Glomerular visceral epithelial cell (primary cell): ENCODE data around the gene DEFB129.
"Not testable (repeated sequence)": the region's sequence is repeated elsewhere in the genome, so short reads cannot be mapped to it uniquely, and the experiment has no call there.

Experiments used
- DNase-seq: peaks from one replicate; pipeline ENCODE4 v3.0.0-alpha.2; 2016; ENCODE audit errors: extremely low spot score

Gene DEFB129, protein sequence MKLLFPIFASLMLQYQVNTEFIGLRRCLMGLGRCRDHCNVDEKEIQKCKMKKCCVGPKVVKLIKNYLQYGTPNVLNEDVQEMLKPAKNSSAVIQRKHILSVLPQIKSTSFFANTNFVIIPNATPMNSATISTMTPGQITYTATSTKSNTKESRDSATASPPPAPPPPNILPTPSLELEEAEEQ

DNA sequence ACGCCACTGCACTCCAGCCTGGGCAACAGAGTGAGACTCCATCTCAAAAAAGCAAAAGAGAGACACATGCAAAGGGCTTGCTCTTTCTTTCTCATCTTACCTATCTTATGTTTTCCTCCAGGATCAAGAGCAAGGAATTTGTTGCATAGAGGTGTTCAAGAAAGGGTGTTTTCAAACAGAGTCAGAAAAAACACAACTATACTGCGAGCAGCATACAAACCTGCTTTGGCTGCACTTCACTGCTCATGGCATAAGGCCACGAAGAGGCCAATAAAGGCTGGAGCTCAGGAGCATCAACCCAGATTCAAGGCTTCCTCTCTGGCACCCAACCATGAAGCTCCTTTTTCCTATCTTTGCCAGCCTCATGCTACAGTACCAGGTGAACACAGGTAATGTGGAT lies at the start of gene DEFB129:
DEFB129 (plus strand) TSS at position 301 of the 400 bp plus-strand sequence; CDS start at position 332, 31 bp downstream.
- no peak for DNase-seq

DNA sequence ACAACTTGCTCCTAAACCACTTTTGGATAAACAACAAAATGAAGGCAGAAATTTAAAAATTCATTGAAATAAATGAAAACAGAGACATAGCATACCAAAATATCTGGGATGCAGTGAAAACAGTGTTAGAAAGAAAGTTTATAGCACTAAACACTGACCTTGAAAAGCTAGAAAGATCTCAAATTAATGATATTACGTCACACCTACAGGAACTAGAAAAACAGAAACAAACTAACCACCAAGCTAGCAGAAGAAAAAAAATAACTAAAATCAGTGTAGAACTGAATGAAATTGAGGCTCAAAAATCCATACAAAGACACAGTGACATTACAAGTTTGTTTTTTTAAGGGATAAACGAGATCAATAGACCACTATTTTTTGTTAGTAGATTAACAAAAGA lies 42.8 kb upstream of the DEFB129 start:
- DNase-seq: no peak

DNA sequence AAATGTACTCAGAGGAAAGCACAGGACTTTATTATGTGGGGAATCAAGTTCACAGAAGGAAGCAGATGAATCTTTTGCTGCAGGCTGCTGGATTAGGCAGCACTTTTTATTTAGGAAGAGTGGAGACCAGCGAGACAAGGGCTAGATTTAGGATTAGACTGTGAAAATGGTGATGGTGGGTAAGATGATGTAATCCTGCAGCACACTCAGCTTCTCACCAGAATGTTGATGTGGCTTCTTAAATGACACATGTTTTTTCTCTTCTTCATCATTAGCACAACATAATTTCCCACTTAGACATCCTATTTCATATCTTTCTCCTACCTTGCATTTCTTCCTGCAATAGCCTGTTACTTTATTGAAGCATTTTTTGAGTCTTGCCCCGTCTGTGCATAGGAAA lies 39.3 kb upstream of the DEFB129 start:
- no peak for DNase-seq

DNA sequence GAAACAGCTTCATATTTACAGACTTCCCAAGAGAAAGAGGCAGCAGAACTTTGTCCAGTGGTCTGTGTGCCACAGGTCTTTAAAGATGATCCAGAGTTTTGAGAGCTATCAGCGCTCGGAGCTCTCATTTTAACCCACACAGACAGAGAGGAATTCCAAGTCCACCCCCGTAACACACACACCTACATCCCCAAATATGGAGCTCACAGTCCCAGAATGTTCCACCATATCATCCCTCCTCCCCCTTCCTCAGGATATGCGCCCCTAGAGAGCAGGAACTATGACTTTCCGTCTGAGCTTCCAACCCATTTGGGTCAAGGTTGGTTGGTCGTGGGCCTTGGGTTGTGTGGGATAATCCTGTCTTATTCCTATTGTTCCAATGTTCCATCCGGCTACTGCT lies 37.4 kb upstream of the DEFB129 start, which contains the start of gene DEFB128:
DEFB128 (minus strand) TSS at position 101 of the 400 bp plus-strand sequence; CDS start at position 13, 88 bp downstream.
- no peak for DNase-seq

DNA sequence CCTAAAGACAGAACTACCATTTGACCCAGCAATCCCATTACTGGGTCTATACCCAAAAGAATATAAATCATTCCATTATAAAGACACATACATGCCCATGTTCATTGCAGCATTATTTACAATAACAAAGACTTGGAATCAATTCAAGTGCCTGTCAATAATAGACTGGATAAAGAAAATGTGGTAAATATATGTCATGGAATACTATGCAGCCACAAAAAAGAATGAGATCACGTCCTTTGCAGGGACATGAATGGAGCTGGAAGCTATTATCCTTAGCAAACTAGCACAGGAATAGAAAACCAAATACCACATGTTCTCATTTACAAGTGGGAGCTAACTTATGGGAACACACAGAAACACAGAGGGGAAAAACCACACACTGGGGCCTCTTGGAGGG lies 28.8 kb upstream of the DEFB129 start:
- DNase-seq: no peak

DNA sequence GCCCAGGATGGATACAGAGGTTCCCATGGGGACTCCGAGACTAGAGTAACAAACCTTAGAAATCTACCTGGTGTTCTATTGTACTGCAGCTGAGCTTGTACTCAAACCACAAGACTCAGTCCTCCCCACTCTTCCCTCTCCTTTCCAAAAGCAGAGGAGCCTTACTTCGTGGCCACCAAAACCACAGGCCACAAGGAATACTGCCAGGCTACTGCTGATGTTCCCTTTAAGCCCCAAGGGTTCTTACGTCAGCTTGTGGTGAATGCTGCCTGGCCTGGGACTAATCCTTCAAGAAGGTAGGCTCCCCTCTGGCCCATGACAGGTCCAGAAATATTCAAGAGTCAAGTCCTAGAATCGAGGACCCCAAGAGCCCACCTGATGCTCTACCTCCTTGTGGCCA lies 27.1 kb upstream of the DEFB129 start:
- peak; percentile 33 for DNase-seq

DNA sequence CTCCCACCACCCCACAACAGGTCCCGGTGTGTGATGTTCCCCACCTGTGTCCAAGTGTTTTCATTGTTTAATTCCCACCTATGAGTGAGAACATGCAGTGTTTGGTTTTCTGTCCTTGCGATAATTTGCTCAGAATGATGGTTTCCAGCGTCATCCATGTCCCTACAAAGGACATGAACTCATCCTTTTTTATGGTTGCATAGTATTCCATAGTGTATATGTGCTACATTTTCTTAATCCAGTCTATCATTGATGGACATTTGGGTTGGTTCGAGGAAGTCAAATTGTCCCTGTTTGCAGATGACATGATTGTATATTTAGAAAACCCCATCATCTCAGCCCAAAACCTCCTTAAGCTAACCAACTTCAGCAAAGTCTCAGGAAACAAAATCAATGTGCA lies 23.4 kb upstream of the DEFB129 start:
- DNase-seq: not testable (repeated sequence)

DNA sequence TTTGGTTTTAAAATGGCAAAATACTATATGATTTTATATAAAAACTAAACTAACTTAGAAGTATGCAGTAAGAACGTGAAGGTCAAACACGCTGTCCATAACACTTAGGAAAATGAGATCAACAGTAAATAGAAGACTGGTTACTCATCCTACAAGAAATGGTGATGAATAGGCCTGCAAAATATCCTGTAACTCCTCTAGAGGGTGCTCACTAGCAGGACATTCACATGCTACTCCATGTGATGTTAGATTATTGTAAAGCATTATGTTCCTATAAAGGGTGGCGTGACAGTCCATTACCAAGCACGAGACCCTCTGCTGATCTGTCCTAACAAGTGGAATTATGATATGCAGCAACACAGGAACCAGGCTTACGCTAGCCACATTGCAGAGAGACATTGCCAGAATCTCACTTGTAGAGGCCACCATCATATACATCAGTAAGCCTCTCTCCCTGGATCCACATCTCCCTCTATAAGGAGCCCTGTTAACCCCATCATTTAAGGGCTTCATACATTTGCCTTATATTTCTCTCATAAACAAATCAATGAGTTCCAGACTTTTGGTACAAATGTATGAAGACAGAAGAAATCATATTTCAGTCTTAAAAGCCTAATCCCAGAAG lies 18.0 kb upstream of the DEFB129 start:
- peak; percentile 37 for DNase-seq

DNA sequence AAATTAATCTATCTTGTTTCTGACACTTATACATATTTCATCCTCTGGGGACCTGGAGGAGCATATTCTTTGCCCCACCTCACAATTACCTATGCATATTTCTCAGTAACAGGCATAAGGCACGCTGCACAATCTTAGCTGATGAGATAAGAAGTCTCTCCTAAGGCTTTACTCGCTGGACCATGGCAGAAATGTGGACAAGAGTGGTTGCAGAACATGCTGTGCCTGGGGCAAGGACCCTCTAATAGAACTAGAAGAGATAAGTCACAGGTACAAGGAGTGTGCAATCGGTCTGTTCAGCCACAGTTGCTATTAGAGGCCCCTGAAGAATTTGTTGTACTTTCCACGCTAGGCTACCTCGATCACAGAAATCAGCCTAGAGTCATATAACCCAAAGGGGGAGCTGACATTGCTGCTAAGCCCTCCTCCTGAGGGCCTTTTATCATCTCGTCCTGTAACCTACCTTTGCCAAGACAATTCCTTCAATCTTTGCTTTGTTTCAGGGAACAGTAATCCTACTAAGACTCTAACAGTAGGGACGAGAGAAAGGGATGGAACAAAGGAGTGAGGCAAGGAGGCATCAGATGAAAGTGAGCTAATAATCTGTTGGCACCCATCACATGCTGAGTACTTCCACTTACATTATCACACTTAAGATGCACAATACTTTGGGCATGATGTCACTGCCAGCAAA lies 16.1 kb upstream of the DEFB129 start:
- no peak for DNase-seq

DNA sequence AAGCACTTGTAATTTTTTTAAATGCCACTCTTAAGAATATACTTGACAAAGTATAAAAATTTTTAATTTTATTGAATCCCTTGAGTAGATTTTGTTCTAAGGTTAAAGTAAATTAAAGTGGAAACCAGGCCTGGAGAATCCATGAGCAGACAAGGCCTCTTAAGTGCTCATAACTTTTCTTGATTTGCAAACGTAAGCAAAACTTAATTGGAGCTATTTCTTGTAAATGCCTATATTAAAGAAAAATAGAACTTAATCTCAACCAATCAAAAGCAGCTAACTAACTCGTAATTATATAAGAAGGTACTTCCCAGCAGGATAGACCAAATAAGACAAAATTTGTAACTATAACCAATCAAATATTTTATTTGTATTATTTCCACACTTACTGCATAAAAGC lies 12.7 kb upstream of the DEFB129 start:
- no peak for DNase-seq

DNA sequence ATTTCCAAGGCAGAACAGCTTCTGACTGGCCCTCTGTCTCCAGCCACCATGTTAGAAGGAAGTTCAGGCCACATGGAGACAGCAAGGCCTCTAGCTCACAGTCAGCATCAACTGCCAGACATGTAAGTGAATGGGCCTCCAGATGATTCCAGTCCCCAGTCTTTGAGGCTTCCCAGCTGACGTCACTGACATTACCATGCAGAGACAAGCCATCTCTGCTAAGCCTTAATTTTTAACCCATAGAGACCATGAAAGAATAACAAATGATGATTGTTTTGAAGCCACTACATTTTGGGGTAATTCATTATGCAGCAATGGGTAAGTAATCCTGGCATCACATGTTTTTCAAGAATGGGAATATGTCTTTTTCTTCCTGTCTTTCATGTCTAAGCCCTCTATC lies 11.3 kb upstream of the DEFB129 start:
- no peak for DNase-seq

DNA sequence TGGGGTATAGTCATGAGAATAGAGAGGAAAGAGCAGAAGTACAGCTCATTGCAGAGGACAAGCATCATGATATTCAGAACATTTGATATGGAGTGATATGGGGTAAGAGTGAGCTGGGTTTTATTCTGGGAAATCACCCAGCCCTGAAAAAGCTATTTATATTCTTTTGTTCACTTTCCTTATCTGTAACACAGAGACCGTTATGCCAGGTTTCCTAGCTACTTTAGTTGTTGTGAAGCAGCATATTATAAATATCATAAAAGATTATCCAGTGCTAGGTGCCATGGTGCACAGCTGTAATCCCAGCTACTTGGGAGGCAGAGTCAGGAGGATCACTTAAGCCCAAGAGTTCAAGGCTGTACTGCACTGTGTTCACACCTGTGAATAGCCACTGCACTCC lies 9.8 kb upstream of the DEFB129 start:
- no peak for DNase-seq

DNA sequence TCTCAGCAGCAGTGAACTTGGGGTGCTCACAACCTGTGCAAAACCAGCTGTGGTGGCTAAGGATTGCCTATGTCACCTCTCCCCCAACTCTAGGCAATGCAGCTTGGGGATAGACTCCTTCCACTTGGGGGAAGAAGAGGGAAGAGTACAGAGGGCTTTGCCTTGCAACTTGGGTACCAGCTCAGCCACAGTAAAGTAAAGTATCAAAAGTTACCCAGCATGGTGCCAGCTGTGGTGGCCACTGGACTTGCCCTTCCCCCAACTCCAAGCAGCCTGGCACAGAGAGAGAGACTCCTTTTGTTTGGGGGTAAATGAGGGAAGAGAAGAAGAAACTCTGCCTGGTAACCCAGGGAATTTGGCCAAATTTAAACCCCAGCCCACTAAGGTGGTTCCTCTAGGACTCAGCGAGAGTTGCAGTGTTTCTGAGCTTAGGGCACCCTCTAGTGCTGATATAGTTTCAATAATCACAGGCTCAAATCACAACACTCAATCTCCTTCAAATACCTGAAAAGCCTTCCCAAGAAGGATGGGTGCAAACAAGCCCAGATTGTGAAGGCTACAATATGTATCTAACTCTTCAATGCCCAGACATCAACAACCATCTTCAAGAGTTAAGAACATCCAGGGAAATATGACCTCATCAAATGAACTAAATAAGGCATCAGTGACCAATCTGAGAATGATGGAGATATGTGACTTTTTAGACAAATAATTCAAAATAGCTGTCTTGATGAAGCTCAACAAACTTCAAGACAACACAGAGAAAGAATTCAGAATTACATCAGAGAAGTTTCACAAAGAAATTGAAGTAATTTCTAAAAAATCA lies 7.6 kb upstream of the DEFB129 start:
- DNase-seq: peak; percentile 18

DNA sequence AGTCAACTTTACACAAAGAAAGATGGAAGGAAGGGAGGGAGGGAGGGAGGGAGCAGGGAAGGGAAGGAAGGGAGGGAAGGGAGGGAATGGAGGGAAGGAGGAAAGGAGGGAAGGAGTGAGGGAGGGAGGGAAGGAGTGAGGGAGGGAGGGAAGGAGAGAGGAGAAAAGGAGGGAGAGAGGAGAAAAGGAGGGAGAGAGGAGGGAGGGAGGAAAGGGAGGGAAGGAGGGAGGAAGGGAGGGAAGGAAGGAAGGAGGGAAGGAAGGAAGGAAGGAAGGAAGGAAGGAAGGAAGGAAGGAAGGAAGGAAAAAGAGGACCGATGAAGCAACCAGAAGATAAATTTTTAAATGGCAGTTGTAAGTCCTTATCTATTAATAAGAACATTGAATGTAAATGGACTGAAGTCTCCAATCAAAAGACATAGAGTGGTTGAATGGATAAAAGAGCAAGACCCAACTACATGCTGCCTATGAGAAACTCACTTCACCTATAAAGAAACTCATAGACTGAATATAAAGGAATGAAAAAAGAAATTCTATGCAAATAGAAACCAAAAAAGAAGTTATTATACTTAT lies 5.7 kb upstream of the DEFB129 start:
- DNase-seq: no peak

DNA sequence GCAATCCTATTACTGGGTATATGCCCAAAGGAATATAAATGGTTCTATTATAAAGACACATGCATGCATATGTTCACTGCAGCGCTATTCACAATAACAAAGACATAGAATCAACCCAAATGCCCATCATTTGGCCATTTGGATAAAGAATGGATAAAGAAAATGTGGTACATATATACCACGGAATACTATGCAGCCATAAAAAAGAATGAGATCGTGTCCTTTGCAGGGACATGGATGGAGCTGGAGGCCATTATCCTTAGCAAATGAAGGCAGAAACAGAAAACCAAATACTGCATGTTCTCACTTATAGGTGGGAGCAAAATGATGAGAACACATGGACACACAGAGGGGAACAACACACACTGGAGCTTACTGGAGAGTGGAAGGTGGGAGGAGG lies 1.2 kb upstream of the DEFB129 start:
- DNase-seq: not testable (repeated sequence)

DNA sequence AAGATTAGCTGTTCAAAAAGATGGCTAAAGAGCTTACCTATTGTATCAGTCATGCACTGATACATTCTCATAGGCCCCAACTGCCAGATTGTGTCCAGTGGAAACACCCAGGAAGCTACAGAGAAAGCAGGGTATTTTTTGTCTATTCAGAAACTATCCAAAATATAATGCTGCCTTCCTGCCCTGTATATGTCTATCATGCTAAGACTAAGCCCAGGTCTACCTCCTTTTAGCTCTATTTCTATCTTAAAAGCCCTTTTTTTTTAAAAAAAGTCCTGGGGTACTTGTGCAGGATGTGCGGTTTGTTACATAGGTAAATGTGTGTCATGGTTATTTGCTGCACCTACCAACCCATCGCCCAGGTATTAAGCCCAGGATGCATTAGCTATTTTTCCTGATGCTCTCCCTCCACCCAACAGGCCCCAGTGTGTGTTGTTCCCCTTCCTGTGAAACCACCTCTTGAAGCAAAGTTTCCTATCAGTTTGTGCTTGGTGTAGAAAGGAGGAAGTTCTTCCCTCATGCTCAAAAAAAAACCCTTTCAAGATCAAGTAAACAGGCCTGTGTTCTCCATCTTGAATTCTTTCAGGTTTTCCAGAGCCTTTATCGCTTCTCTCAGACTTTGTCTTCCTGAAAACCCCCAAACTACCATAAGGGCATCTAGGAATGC lies 514 bp downstream of the DEFB129 start:
- DNase-seq: no peak

DNA sequence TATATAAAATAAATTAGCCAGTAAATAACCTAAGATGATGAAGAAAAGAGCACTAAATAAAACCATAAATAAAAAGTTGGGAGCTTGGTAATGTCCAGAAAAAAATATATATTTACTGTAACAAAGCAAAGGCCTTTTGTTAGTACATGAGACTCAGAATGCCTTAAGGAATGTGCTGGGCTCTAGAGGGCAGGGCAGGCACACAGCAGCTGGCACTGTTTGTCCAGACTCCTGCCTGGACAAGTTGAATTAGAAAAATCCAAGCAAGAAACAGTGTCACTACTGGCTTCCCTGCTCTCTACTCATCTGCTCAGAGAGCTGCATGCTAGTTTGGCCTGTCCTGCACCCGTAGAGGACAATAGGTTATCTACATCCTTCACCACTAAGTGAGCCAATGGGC lies 8.8 kb downstream of the DEFB129 start:
- DNase-seq: peak; percentile 16

DNA sequence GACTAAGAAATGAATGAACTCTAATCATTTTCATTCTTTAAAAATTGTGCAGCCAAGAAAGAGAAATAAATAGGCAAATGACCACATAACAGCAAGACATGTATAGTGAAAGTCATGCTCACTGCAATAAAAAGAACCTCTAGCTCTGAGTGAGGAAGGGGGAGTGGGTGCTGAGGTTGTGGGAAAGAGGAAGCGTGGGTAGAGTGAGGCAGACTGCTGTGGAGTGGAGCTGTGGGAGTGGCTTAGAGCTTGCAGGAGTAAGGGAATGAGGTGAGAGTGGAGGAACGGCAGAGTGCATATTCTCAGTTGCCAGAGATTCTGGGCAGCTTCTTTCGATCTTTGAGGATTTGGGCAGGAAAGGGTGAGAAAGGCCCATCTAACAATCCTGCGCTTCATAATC lies 10.4 kb downstream of the DEFB129 start:
- DNase-seq: no peak

DNA sequence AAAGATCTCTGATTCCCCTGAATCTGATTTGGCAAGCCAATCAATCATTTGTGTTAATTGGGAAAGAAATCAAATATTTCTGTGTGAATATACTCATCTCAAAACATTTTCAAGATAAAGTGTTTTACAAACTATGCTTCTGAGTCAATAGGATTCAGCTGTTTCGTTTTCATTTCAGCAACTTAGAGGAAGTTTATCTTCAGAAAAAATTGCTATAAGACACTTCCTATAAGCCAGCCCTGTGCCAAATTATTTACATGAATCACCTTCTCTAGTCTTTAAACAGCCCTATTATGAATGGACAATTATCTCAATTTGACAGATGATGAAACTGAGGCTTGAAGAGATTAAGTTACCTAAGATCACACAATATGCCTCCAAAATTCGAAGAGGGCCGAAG lies 10.9 kb downstream of the DEFB129 start:
- DNase-seq: no peak

DNA sequence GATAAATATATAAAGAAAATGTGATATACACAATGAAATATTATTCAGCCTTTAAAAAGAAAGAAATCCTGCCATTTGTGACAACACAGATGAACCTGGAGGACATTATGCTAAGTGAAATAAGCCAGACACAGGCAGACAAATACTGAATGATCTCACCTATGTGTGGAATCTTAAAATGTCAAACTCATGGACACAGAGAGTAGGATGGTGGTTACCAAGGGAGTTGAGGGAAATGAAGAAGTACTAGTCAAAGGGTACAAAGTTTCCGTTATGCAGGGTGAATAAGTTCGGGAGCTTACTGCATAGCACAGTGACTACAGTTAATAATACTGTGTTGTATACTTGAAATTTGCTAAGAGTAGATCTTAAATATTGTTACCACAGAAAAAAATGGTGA lies 15.8 kb downstream of the DEFB129 start:
- no peak for DNase-seq

DNA sequence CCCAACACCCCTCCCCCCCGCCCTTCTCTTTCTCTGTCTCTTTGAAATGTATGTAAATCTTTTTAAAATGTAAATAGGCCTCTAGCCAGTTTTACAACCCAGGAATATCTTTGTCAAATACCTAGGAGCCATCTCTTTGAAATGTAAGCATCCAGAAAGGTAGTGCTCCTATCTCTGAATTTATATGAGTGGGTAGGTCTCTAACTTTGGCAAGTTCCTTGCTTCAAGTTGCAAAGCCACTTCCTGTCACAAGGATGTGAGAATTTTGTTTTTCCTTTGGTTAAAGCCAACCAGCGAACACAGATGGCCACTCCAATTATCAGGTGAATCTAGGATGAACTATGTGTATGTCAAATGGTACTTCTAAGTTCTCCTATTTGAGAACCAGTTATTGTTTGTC lies 24.3 kb downstream of the DEFB129 start:
- no peak for DNase-seq
